NCI-H345 (cell line): ENCODE measurements around the gene CWC27.
"Not testable (repeated sequence)": the region's sequence is repeated elsewhere in the genome, so short reads cannot be mapped to it uniquely, and the experiment has no call there.

ENCODE experiments used
- DNase-seq: peaks from one replicate; lab custom pipeline; 2025; lab: John Stamatoyannopoulos, UW

Gene CWC27

GRCh38 chr5:64838803-64839202 is 70.1 kb downstream of the CWC27 start:
- DNase-seq: no peak

GRCh38 chr5:64839936-64840335 is 71.2 kb downstream of the CWC27 start:
- no peak for DNase-seq

- no peak for DNase-seq
Observed at GRCh38 chr5:64840958-64841357, 72.2 kb downstream of the CWC27 start.

- DNase-seq: no peak
Observed at GRCh38 chr5:64853777-64854176, 85.0 kb downstream of the CWC27 start.

GRCh38 chr5:64854855-64855254 is 86.1 kb downstream of the CWC27 start:
- no peak for DNase-seq

- no peak for DNase-seq
Observed at GRCh38 chr5:64859881-64860280, 91.2 kb downstream of the CWC27 start.

- DNase-seq: no peak
Observed at GRCh38 chr5:64861281-64861680, 92.6 kb downstream of the CWC27 start.

- no peak for DNase-seq
Observed at GRCh38 chr5:64864171-64864570, 95.4 kb downstream of the CWC27 start.

- no peak for DNase-seq
Observed at GRCh38 chr5:64865662-64866061, 96.9 kb downstream of the CWC27 start.

- DNase-seq: no peak
Observed at GRCh38 chr5:64869419-64869818, 100.7 kb downstream of the CWC27 start.

GRCh38 chr5:64872044-64872443 is 103.3 kb downstream of the CWC27 start:
- no peak for DNase-seq

GRCh38 chr5:64873441-64873840 is 104.7 kb downstream of the CWC27 start:
- no peak for DNase-seq

GRCh38 chr5:64874753-64875152 is 106.0 kb downstream of the CWC27 start:
- no peak for DNase-seq

- DNase-seq: no peak
Observed at GRCh38 chr5:64876203-64876602, 107.5 kb downstream of the CWC27 start.

GRCh38 chr5:64880821-64881220 is 112.1 kb downstream of the CWC27 start:
- DNase-seq: no peak

GRCh38 chr5:64883912-64884311 is 115.2 kb downstream of the CWC27 start:
- no peak for DNase-seq

- DNase-seq: no peak
Observed at GRCh38 chr5:64884541-64884940, 115.8 kb downstream of the CWC27 start.

- no peak for DNase-seq
Observed at GRCh38 chr5:64887910-64888309, 119.2 kb downstream of the CWC27 start.

GRCh38 chr5:64895748-64896147 is 127.0 kb downstream of the CWC27 start:
- no peak for DNase-seq

GRCh38 chr5:64899838-64900237 is 131.1 kb downstream of the CWC27 start:
- DNase-seq: no peak

- no peak for DNase-seq
Observed at GRCh38 chr5:64900618-64901017, 131.9 kb downstream of the CWC27 start.

- DNase-seq: not testable (repeated sequence)
Observed at GRCh38 chr5:64907399-64907798, 138.7 kb downstream of the CWC27 start.

- no peak for DNase-seq
Observed at GRCh38 chr5:64914396-64914795, 145.7 kb downstream of the CWC27 start.

- DNase-seq: no peak
Observed at GRCh38 chr5:64918083-64918482, 149.4 kb downstream of the CWC27 start.

- DNase-seq: no peak
Observed at GRCh38 chr5:64921386-64921785, 152.7 kb downstream of the CWC27 start.
